Testis (tissue), 2 donors: ENCODE results near the gene ARID3A.

Source experiments
- CTCF ChIP-seq, 3 experiments: fragments of 450-650 bp in 2 of 3; fragments of 200-600 bp in 1 of 3; sonication (generic) in 1 of 3; IDR thresholded peaks; one replicate each; pipeline ENCODE4 v1.5.1; 2016 to 2019; ENCODE audit warnings: antibody characterized with exemption in 3 of 3, mild to moderate bottlenecking in 2 of 3, moderate library complexity in 1 of 3
- POLR2A ChIP-seq: fragments of 450-650 bp; IDR thresholded peaks from one replicate; pipeline ENCODE4 v1.6.1; 2017; ENCODE audit warnings: antibody characterized with exemption, mild to moderate bottlenecking, moderate library complexity

- TF ChIP-seq CTCF (IDR thresholded peaks at IDR 0.05) (no peak), POLR2A (no peak)
Observed at GRCh38 chr19:993361-993830, 67.6 kb downstream of the ARID3A start.
